CD8-positive, alpha-beta memory T cell (primary cell): ENCODE data around the gene TRH. TPM values are rescaled to one million over a fixed set of nuclear protein-coding genes. Genes with fewer than 3 reads are reported as not detected.
A peak's percentile ranks its signal among the peaks of the same experiment; 100 is the strongest.

Experiments used
- CTCF ChIA-PET: fragments of 350-600 bp; sonication (Branson Sonifier 250); formaldehyde crosslinking; loops from one replicate; lab custom pipeline; 2021; ENCODE audit warnings: antibody characterized with exemption; lab: Charles Lee
- POLR2A ChIA-PET: fragments of 350-600 bp; sonication (Branson Sonifier 250); formaldehyde crosslinking; loops from one replicate; lab custom pipeline; 2021; ENCODE audit warnings: antibody characterized with exemption; lab: Charles Lee
- DNase-seq, 5 donors: peaks; one replicate each; pipeline versions ENCODE4 v3.0.0 to v3.0.0-alpha.2; 2020 to 2022; ENCODE audit warnings: mixed read lengths in 1 of 5
- H3K27ac ChIP-seq: one replicate; pipeline ENCODE4 v1.7.0; 2013; ENCODE audit warnings: low read depth, mild to moderate bottlenecking, low read length, moderate library complexity
- H3K27me3 ChIP-seq: 2 replicates; pipeline ENCODE4 v1.7.0; 2013; ENCODE audit warnings: low read length, mild to moderate bottlenecking; ENCODE audit not compliant: insufficient read depth, poor library complexity, severe bottlenecking
- H3K36me3 ChIP-seq: 2 replicates; pipeline ENCODE4 v1.7.0; 2013; ENCODE audit warnings: mild to moderate bottlenecking, low read length, moderate library complexity; ENCODE audit not compliant: insufficient read depth
- H3K4me1 ChIP-seq: 2 replicates; pipeline ENCODE4 v1.7.0; 2013; ENCODE audit warnings: mild to moderate bottlenecking, low read length, moderate library complexity; ENCODE audit not compliant: insufficient read depth
- H3K4me3 ChIP-seq: 2 replicates; pipeline ENCODE4 v1.7.0; 2013; ENCODE audit warnings: mild to moderate bottlenecking, low read length
- H3K9me3 ChIP-seq: 2 replicates; pipeline ENCODE4 v1.7.0; 2013; ENCODE audit warnings: mild to moderate bottlenecking, low read length
- H3K27ac Mint-ChIP-seq, 8 donors: one replicate each; pipeline ENCODE4 v1.8.0; 2020 to 2021; ENCODE audit warnings: mixed read lengths in 8 of 8, mild to moderate bottlenecking in 6 of 8, inconsistent platforms in 3 of 8, moderate library complexity in 3 of 8
- H3K27me3 Mint-ChIP-seq, 2 donors: one replicate each; pipeline ENCODE4 v1.8.0; 2020 to 2021; ENCODE audit warnings: mixed read lengths in 2 of 2, mild to moderate bottlenecking in 1 of 2, moderate library complexity in 1 of 2
- H3K36me3 Mint-ChIP-seq, 3 donors: one replicate each; pipeline ENCODE4 v1.8.0; 2020 to 2021; ENCODE audit warnings: mixed read lengths in 3 of 3, inconsistent platforms in 1 of 3, mild to moderate bottlenecking in 1 of 3
- H3K4me1 Mint-ChIP-seq, 3 donors: one replicate each; pipeline ENCODE4 v1.8.0; 2020 to 2021; ENCODE audit warnings: mixed read lengths in 3 of 3, inconsistent platforms in 1 of 3, mild to moderate bottlenecking in 1 of 3
- H3K4me3 Mint-ChIP-seq, 7 donors: one replicate each; pipeline ENCODE4 v1.8.0; 2020 to 2021; ENCODE audit warnings: mixed read lengths in 7 of 7, mild to moderate bottlenecking in 6 of 7, moderate library complexity in 4 of 7, inconsistent platforms in 2 of 7
- H3K9me3 Mint-ChIP-seq, 5 donors: one replicate each; pipeline ENCODE4 v1.8.0; 2020 to 2022; ENCODE audit warnings: mixed read lengths in 5 of 5, mild to moderate bottlenecking in 3 of 5, moderate library complexity in 2 of 5, inconsistent platforms in 1 of 5
- polyA plus RNA-seq: library from polyadenylated mRNA; unstranded; fragments of 300-500 nt; fragmentation: Illumina TruSeq; gene quantifications from one replicate; pipeline ENCODE4 v1.2.3, GENCODE V29; 2021
- total RNA-seq, 2 experiments: library from RNA; stranded (reverse); gene quantifications; one replicate each; pipeline ENCODE4 v1.2.3, GENCODE V29; 2021

The TRH gene
- total and polyA plus RNA-seq, 3 experiments from 2014 or later: not detected

DNA sequence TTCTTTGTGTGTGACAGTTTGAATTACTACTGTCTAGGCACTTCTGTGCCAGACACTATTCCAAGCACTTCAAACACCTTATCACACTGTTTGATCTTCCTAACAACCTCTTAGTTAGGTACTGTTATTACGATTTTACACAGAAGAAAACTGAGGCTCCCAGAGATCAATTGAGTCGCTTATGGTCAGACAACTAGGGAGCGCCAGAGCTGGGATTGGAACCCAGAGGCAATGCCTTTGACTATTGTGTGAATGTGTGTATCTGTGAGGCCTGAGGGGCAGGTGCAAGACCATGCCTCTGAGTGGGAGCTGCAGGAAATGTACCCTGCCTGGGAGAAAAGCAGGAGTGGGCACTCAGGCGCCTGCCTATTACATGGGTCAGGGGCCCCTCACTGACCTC lies 1.8 kb downstream of the TRH start:
- Histone ChIP-seq H3K4me1 (peaks cover 6% of the 10 kb centered on the region), H3K4me3 (no peak overlapping the region), H3K36me3 (no peaks in the 10 kb centered on the region), H3K27ac (no peak overlapping the region), H3K27me3 (peaks cover 16% of the 10 kb centered on the region), H3K9me3 (no peaks in the 10 kb centered on the region)
- no peak for DNase-seq
- Mint-ChIP-seq H3K9me3 (no peaks in the 10 kb centered on the region), H3K27ac (no peak overlapping the region), H3K27me3 (peaks cover 39 to 65% of the 10 kb centered on the region in 2 donors), H3K36me3 (no peaks in the 10 kb centered on the region), H3K4me1 (peaks cover 6 to 13% (median 7%) of the 10 kb centered on the region in 3 donors), H3K4me3 (peak overlapping the region in 5 of 7 donors; percentile 15 to 38 (median 29))
- POLR2A ChIA-PET: no interaction called here
- CTCF ChIA-PET: no interaction called here

DNA sequence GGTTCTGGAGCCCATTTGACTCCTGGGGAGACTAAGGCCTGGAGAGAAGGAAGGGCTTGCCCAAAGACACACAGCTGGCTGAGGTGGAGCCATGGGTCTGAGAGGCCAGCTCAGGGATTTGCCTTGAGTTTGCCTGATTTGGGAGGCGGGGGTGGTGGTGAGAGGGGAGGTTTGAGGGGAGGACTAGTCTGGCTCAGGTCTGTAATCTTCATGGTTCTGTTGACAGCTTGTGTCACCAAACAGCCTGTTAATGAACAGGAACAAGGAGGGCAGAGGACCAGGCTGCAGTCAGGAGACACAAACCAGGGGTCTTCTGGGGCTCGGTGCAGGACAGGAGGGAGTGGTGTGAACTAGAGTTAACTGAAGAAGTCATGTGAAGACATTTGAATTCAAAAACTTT lies 3.6 kb downstream of the TRH start:
- Histone ChIP-seq H3K4me3 (no peak overlapping the region), H3K27me3 (peaks cover 16% of the 10 kb centered on the region), H3K36me3 (no peaks in the 10 kb centered on the region), H3K9me3 (no peaks in the 10 kb centered on the region), H3K27ac (no peak overlapping the region), H3K4me1 (peaks cover 6% of the 10 kb centered on the region)
- Mint-ChIP-seq H3K4me3 (no peak overlapping the region), H3K27me3 (peaks cover 38 to 61% of the 10 kb centered on the region in 2 donors), H3K9me3 (no peaks in the 10 kb centered on the region), H3K27ac (no peak overlapping the region), H3K4me1 (peaks cover 6 to 13% (median 7%) of the 10 kb centered on the region in 3 donors), H3K36me3 (no peaks in the 10 kb centered on the region)
- peak in 1 of 5 donors; percentile 15 for DNase-seq
- CTCF ChIA-PET: interaction anchor here (2.2 kb wide), 1 partner anchor 14 kb away, joined by 4 read pairs; no protein-coding TSS in a partner anchor
- POLR2A ChIA-PET: no interaction called here

DNA sequence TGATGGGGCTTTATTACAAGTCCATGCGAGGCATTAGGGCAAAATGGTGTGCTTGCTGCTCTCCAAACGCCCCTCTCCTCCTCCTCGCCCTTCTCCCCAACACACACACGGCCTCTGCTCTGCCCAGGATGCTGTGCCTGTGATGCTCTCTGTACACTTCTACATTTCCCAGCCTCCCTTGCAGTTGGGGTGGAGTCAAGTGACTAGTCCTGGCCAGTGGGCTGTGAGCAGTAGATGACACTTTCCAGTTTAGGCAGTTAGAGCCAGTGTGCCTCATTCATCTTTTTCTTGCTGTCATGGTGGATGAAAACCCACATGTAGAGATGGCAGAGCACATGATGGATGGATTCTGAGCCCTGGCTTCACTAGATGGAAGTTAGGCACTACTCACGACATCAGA lies 5.4 kb downstream of the TRH start:
- no peaks in the 10 kb centered on the region for H3K9me3 Mint-ChIP-seq
- Histone ChIP-seq H3K9me3 (no peaks in the 10 kb centered on the region), H3K4me3 (no peak overlapping the region), H3K4me1 (peaks cover 4% of the 10 kb centered on the region), H3K27ac (no peak overlapping the region), H3K27me3 (peaks cover 12% of the 10 kb centered on the region), H3K36me3 (no peaks in the 10 kb centered on the region)
- ChIA-PET CTCF (no interaction called here), POLR2A (no interaction called here)
- no peaks in the 10 kb centered on the region for H3K36me3 Mint-ChIP-seq
- H3K27me3 Mint-ChIP-seq: peaks cover 31 to 48% of the 10 kb centered on the region in 2 donors
- peaks cover 5 to 6% (median 6%) of the 10 kb centered on the region in 3 donors for H3K4me1 Mint-ChIP-seq
- H3K27ac Mint-ChIP-seq: no peak overlapping the region
- DNase-seq: no peak
- no peak overlapping the region for H3K4me3 Mint-ChIP-seq

DNA sequence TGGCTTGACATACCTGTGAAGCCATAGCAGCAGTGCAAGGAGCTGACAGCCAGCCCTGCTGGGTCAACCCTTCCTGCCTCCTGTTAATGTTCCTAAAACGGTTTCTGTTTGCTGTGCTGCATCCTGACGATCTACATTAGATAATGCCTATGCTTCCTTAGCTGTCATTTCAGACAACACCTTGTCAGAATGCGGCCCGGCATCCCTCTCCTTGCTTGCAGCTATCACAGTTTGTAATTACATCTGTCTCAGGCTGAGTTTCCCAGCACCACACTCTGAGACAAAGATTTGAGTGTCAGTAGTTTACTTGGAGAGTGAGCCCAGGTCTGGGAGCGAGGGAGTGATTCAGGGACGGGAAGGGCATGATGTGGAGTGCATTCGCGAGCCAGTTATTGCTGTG lies 9.0 kb downstream of the TRH start:
- Histone ChIP-seq H3K27me3 (no peaks in the 10 kb centered on the region), H3K4me1 (no peaks in the 10 kb centered on the region), H3K4me3 (no peak overlapping the region), H3K27ac (no peak overlapping the region), H3K9me3 (no peaks in the 10 kb centered on the region), H3K36me3 (no peaks in the 10 kb centered on the region)
- Mint-ChIP-seq H3K27me3 (peaks cover 11 to 17% of the 10 kb centered on the region in 2 donors), H3K4me3 (no peak overlapping the region), H3K9me3 (no peaks in the 10 kb centered on the region), H3K36me3 (no peaks in the 10 kb centered on the region), H3K27ac (no peak overlapping the region), H3K4me1 (no peaks in the 10 kb centered on the region)
- CTCF ChIA-PET: interaction anchor here (0.8 to 1.1 kb wide), 3 partner anchors 9 to 28 kb away, joined by 3 to 4 read pairs (median 3); no protein-coding TSS in a partner anchor
- no peak for DNase-seq
- POLR2A ChIA-PET: no interaction called here

DNA sequence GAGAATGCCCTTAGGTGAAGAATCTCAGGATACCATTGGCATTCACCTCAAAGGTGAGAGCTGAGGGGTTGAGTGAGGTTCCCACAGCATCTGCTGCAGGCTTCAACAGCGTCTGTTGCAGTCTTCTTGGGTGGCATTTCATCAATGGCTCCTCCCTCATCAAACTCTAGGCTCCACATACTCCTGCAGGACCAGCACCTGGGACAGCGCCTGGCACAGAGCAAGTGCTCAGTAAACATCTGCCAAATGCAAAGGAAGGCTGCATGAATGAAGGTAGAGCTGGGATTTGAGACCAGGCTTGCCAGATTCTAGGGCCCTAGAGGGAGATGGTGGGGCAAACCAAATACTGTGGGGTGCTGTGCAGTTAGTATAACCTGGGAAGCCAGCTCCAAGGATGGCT lies 9.6 kb downstream of the TRH start:
- CTCF ChIA-PET: interaction anchor here (0.8 to 1.1 kb wide), 3 partner anchors 9 to 29 kb away, joined by 3 to 4 read pairs (median 3); no protein-coding TSS in a partner anchor

DNA sequence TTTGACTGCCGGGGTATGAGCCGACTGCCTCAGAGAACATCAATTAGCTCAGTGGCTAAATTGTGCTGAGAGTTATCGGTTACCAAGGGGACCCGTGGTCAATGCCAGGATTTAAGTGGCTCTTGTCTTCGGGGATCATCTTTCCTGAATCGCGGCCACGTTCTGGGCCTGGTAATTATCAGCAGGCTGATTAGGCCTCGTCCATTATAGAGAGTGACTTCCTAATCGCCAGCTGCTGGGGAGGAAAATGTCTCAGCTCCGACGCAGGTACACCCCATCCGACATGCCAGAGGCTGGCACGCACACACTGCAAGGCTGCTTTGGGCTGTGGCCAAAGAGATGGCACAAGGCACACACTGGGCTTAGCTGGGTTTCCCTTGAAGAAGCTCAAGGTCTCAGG lies 10.6 kb downstream of the TRH start:
- ChIA-PET CTCF (no interaction called here), POLR2A (no interaction called here)
- Mint-ChIP-seq H3K4me3 (no peak overlapping the region), H3K27ac (no peak overlapping the region), H3K9me3 (no peaks in the 10 kb centered on the region), H3K36me3 (no peaks in the 10 kb centered on the region), H3K4me1 (no peaks in the 10 kb centered on the region), H3K27me3 (peaks cover 8 to 13% of the 10 kb centered on the region in 2 donors)
- Histone ChIP-seq H3K4me3 (no peak overlapping the region), H3K4me1 (no peaks in the 10 kb centered on the region), H3K27me3 (no peaks in the 10 kb centered on the region), H3K27ac (no peak overlapping the region), H3K36me3 (no peaks in the 10 kb centered on the region), H3K9me3 (no peaks in the 10 kb centered on the region)
- peak in 1 of 5 donors; percentile 10 for DNase-seq

More for the DNA sequence above, 9.6 kb downstream of the TRH start:
- no peak overlapping the region for H3K27ac ChIP-seq
- H3K9me3 ChIP-seq: no peaks in the 10 kb centered on the region
- no peaks in the 10 kb centered on the region for H3K27me3 ChIP-seq
- H3K27me3 Mint-ChIP-seq: peaks cover 10 to 17% of the 10 kb centered on the region in 2 donors
- DNase-seq: peak in 1 of 5 donors; percentile 0
- H3K36me3 ChIP-seq: no peaks in the 10 kb centered on the region
- no peaks in the 10 kb centered on the region for H3K9me3 Mint-ChIP-seq
- POLR2A ChIA-PET: no interaction called here
- H3K4me1 ChIP-seq: no peaks in the 10 kb centered on the region
- H3K4me1 Mint-ChIP-seq: no peaks in the 10 kb centered on the region
- no peaks in the 10 kb centered on the region for H3K36me3 Mint-ChIP-seq
- no peak overlapping the region for H3K4me3 Mint-ChIP-seq
- H3K27ac Mint-ChIP-seq: no peak overlapping the region
- H3K4me3 ChIP-seq: no peak overlapping the region

DNA sequence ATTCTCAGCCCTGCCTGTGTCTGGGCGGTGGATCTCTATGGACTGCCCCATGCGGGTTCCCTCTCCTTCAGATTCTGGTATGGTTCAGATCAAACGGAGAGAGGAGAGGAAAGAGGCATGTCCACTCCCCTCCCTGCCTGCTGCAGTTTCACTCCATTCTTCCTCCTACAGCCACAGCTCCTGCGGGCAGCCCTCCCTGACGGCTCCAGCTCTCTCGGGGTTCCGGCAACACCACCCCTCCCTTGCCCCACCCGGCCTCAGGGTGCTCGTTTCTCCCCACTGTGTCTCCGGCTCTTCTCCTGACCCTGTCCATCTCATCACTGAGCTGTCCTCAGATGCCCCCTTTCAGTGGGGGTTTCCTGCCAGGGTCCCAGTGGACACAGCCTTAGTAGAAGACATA lies 13.9 kb downstream of the TRH start:
- Mint-ChIP-seq H3K36me3 (no peaks in the 10 kb centered on the region), H3K27ac (peak overlapping the region in 1 of 8 donors; percentile 24), H3K27me3 (peaks cover 15 to 19% of the 10 kb centered on the region in 2 donors), H3K4me1 (no peaks in the 10 kb centered on the region), H3K9me3 (no peaks in the 10 kb centered on the region), H3K4me3 (no peak overlapping the region)
- no peaks in the 10 kb centered on the region for H3K4me1 ChIP-seq
- H3K36me3 ChIP-seq: no peaks in the 10 kb centered on the region
- ChIA-PET POLR2A (no interaction called here), CTCF (interaction anchor here (1.4 kb wide), 1 partner anchor 15 kb away, joined by 3 read pairs; no protein-coding TSS in a partner anchor)
- H3K27ac ChIP-seq: no peak overlapping the region
- DNase-seq: peak in 1 of 5 donors; percentile 6
- H3K9me3 ChIP-seq: no peaks in the 10 kb centered on the region
- no peak overlapping the region for H3K4me3 ChIP-seq
- H3K27me3 ChIP-seq: no peaks in the 10 kb centered on the region

DNA sequence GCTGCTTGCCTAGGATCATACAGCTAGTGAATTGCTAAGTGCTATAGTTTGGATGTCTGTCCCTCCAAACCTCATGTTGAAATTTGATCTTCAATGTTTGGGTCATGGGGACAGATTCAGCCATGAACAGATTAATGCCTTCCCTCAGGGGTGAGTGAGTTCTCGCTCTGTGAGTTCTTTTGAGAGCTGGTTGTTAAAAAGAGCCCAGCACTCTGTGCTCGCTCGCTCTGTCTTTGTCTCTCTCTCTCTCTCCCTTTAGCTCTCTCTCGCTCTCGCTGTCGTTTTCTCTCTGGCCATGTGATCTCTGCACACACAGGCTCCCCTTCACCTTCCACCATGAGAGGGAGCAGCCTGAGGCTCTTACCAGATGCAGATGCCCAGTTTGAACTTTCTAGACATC lies 14.9 kb downstream of the TRH start:
- POLR2A ChIA-PET: no interaction called here
- CTCF ChIA-PET: no interaction called here
- no peaks in the 10 kb centered on the region for H3K4me1 Mint-ChIP-seq

More for the DNA sequence above, 14.9 kb downstream of the TRH start:
- Mint-ChIP-seq H3K9me3 (no peaks in the 10 kb centered on the region), H3K27me3 (peaks cover 15 to 21% of the 10 kb centered on the region in 2 donors), H3K27ac (no peak overlapping the region), H3K4me3 (no peak overlapping the region), H3K36me3 (no peaks in the 10 kb centered on the region)
- Histone ChIP-seq H3K27ac (no peak overlapping the region), H3K4me1 (no peaks in the 10 kb centered on the region), H3K27me3 (no peaks in the 10 kb centered on the region), H3K9me3 (no peaks in the 10 kb centered on the region), H3K36me3 (no peaks in the 10 kb centered on the region), H3K4me3 (no peak overlapping the region)
- no peak for DNase-seq
